K562 (cell line): Measurements from ENCODE around the gene ISG20. TPM values are rescaled to one million over a fixed set of nuclear protein-coding genes. Genes with fewer than 3 reads are reported as not detected.

Experiments used
- ATAC-seq: fragments of 200-7000 bp; cut with Tn5 transposase; 3 replicates; pipeline ENCODE4 v1.9.1; 2020; ENCODE audit warnings: moderate library complexity
- Bru-seq: library from RNA; stranded (reverse); fragments of 400-500 nt; gene quantifications from one replicate; lab custom pipeline; 2021; lab: Mats Ljungman, UMichigan
- BruChase-seq, 2 experiments: library from RNA; stranded (reverse); fragments of 400-500 nt; gene quantifications; one replicate each; lab custom pipeline; 2021; lab: Mats Ljungman, UMichigan
- BruUV-seq: library from RNA; stranded (reverse); fragments of 400-500 nt; replicated peaks from 2 replicates; lab custom pipeline; 2021; lab: Mats Ljungman, UMichigan
- CTCF ChIA-PET: fragments of 300-600 bp; formaldehyde crosslinking; extraction: SDS; loops from one replicate; lab custom pipeline; 2021; ENCODE audit warnings: low intra/inter-chr PET ratio; lab: Yijun Ruan, JAX
- POLR2A ChIA-PET: fragments of 300-600, 350-650 bp; sonication (Branson Sonifier 250); formaldehyde crosslinking; extraction: SDS; loops from one replicate; lab custom pipeline; 2021; ENCODE audit warnings: antibody characterized with exemption, inconsistent platforms; lab: Yijun Ruan, JAX
- DNase-seq, 4 experiments: peaks; one replicate each; pipeline versions ENCODE4 v3.0.0 to v3.0.0-alpha.2; 2011 to 2018; ENCODE audit warnings: low spot score in 3 of 4, mixed read lengths in 3 of 4; ENCODE audit errors: extremely low read depth in 1 of 4
- FAIRE-seq: peaks from 2 replicates; lab custom pipeline; 2011; peaks lifted over from hg19 to GRCh38; lab: Jason Lieb, UNC
- H2AFZ ChIP-seq: 2 replicates; pipeline ENCODE4 v1.6.0; 2011; ENCODE audit warnings: low read depth, low read length, control low read depth, inconsistent platforms
- H3K27ac ChIP-seq: fragments of 200-600 bp; 3 replicates; pipeline ENCODE4 v1.8.0; 2011; ENCODE audit warnings: low read depth, mild to moderate bottlenecking, control low read depth, inconsistent platforms, low read length, moderate library complexity, mixed read lengths; ENCODE audit errors: extremely low read depth
- H3K27me3 ChIP-seq, 2 experiments: fragments of 300-600 bp in 1 of 2; 2 replicates in 1 of 2; 3 replicates in 1 of 2; pipeline versions ENCODE4 v1.6.0 to v1.8.0; 2011; ENCODE audit warnings: inconsistent platforms in 2 of 2, low read length in 2 of 2, mild to moderate bottlenecking in 1 of 2, mixed read lengths in 1 of 2, moderate library complexity in 1 of 2; ENCODE audit not compliant: control insufficient read depth in 2 of 2, insufficient read depth in 2 of 2
- H3K36me3 ChIP-seq: fragments of 300-600 bp; 3 replicates; pipeline ENCODE4 v1.8.0; 2011; ENCODE audit warnings: mild to moderate bottlenecking, low read length, inconsistent platforms; ENCODE audit not compliant: control insufficient read depth, insufficient read depth
- H3K4me1 ChIP-seq, 2 experiments: fragments of 200-600 bp in 1 of 2; replicated peaks in 1 of 2; 2 replicates in 1 of 2; 3 replicates in 1 of 2; pipeline versions ENCODE4 v1.5.1 to v1.8.0; 2011; ENCODE audit warnings: inconsistent platforms in 2 of 2, low read length in 2 of 2, mild to moderate bottlenecking in 1 of 2, mixed read lengths in 1 of 2, moderate library complexity in 1 of 2; ENCODE audit not compliant: control insufficient read depth in 2 of 2, insufficient read depth in 2 of 2
- H3K4me2 ChIP-seq: 2 replicates; pipeline ENCODE4 v1.6.1; 2011; ENCODE audit warnings: low read length, control low read depth, inconsistent platforms, mixed read lengths; ENCODE audit not compliant: insufficient read depth
- H3K4me3 ChIP-seq: fragments of 200-600 bp; sonication (generic), shearing (Covaris generic); 2 replicates; pipeline ENCODE4 v1.5.1; 2016; ENCODE audit warnings: control low read depth, inconsistent platforms
- H3K79me2 ChIP-seq: fragments of 200-600 bp; 3 replicates; pipeline ENCODE4 v1.8.0; 2011; ENCODE audit warnings: low read length, inconsistent platforms; ENCODE audit not compliant: control insufficient read depth, insufficient read depth
- H3K9ac ChIP-seq, 2 experiments: 2 replicates each; pipeline versions ENCODE4 v1.6.0 to v1.6.1; 2011; ENCODE audit warnings: low read depth in 2 of 2, low read length in 2 of 2, control low read depth in 1 of 2, inconsistent platforms in 1 of 2, mild to moderate bottlenecking in 1 of 2, mixed read lengths in 1 of 2; ENCODE audit not compliant: insufficient read depth in 1 of 2
- H3K9me1 ChIP-seq: one replicate; pipeline ENCODE4 v1.6.0; 2011; ENCODE audit warnings: inconsistent platforms, mild to moderate bottlenecking, low read length, moderate library complexity; ENCODE audit not compliant: control insufficient read depth, insufficient read depth
- H3K9me3 ChIP-seq: replicated peaks from 2 replicates; pipeline ENCODE4 v1.5.1; 2011; ENCODE audit warnings: low read depth, low read length, inconsistent platforms; ENCODE audit not compliant: control insufficient read depth, insufficient read depth
- H4K20me1 ChIP-seq: replicated peaks from 2 replicates; pipeline ENCODE4 v1.6.1; 2011; ENCODE audit warnings: low read length, inconsistent platforms, mixed read lengths; ENCODE audit not compliant: control insufficient read depth, insufficient read depth
- BCL6 ChIP-seq: fragments of 250-450 bp; sonication (Bioruptor Pico); IDR thresholded peaks from 2 replicates; pipeline ENCODE4 v1.4.0; 2020
- BMI1 ChIP-seq: fragments of 150-350 bp; IDR thresholded peaks from 2 replicates; pipeline ENCODE4 v1.6.1; 2014; ENCODE audit warnings: low read length
- CEBPZ ChIP-seq: fragments of 150-350 bp; IDR thresholded peaks from 2 replicates; pipeline ENCODE4 v1.6.1; 2014; ENCODE audit warnings: low read depth, mild to moderate bottlenecking, low read length, borderline replicate concordance
- ELK1 ChIP-seq: sonication (generic); formaldehyde crosslinking; IDR thresholded peaks from 2 replicates; pipeline ENCODE4 v1.8.1; 2022; ENCODE audit warnings: missing genetic modification reagents
- IRF9 ChIP-seq: fragments of 450-650 bp; IDR thresholded peaks from 2 replicates; pipeline ENCODE4 v1.6.1; 2016; ENCODE audit warnings: missing biosample characterization, missing genetic modification characterization
- MYNN ChIP-seq, 2 experiments: sonication (generic); formaldehyde crosslinking in 1 of 2; IDR thresholded peaks; 2 replicates each; pipeline versions ENCODE4 v1.5.0 to v1.6.1; 2016 to 2020; ENCODE audit warnings: antibody characterized with exemption in 1 of 2, missing genetic modification reagents in 1 of 2
- NBN ChIP-seq: fragments of 450-650 bp; IDR thresholded peaks from 2 replicates; pipeline ENCODE4 v1.6.1; 2016; ENCODE audit warnings: low read depth, mild to moderate bottlenecking
- SMARCA4 ChIP-seq: fragments of 450-650 bp; IDR thresholded peaks from 2 replicates; pipeline ENCODE4 v1.6.1; 2016
- SRF ChIP-seq, 2 experiments: fragments of 250-450, 450-650 bp in 1 of 2; sonication (Bioruptor Pico) in 1 of 2; sonication (generic) in 1 of 2; formaldehyde crosslinking; IDR thresholded peaks; 2 replicates each; pipeline versions ENCODE4 v1.5.0 to v1.5.1; 2020 to 2022; ENCODE audit warnings: mild to moderate bottlenecking in 1 of 2, missing genetic modification reagents in 1 of 2
- SRSF7 ChIP-seq: fragments of 200-400 bp; formaldehyde crosslinking; optimal IDR thresholded peaks from 2 replicates; pipeline ENCODE3; 2017; ENCODE audit warnings: mild to moderate bottlenecking, low read depth, low read length
- WGBS: fragments of 100-300 bp; shearing (Covaris generic); methylation state at CpG from one replicate; pipeline ENCODE4 v1.1.6; 2016; ENCODE audit warnings: low coverage, mixed read lengths; ENCODE audit not compliant: insufficient coverage; ENCODE audit errors: missing lambda C conversion rate; 5-methylcytosine and 5-hydroxymethylcytosine counted together
- in situ Hi-C: fragments of 300-500 bp; cut with MboI; formaldehyde crosslinking; loops from 4 replicates; pipeline ENCODE4 v1.15.0; 2018; ENCODE audit warnings: inconsistent platforms, mixed read lengths
- intact Hi-C: fragments of 100-400 bp; cut with micrococcal nuclease; formaldehyde crosslinking; loops from 2 replicates; pipeline ENCODE4 v1.14.2; 2022
- long read RNA-seq, 3 experiments: library from polyadenylated mRNA in 2 of 3; library from RNA in 1 of 3; unstranded in 2 of 3; stranded (forward) in 1 of 3; transcript quantifications; one replicate each; pipeline ENCODE4 v2.0.0, GENCODE V29; 2019 to 2022
- polyA minus RNA-seq, 3 experiments: library from RNA; depleted of rRNA, polyadenylated mRNA; stranded (reverse); fragments of >200 nt; gene quantifications; 2 replicates each; pipeline ENCODE4 v1.2.3, GENCODE V29; 2011
- polyA plus RNA-seq, 8 experiments: library from polyadenylated mRNA; depleted of rRNA in 4 of 8; stranded (reverse) in 5 of 8; unstranded in 3 of 8; fragments of >200 nt; fragmentation: Nextera tagmentation in 2 of 8; fragmentation: Illumina TruSeq in 1 of 8; extraction: Ambion mirVana in 2 of 8; extraction: Trizol in 1 of 8; gene quantifications; 2 replicates each; pipeline versions ENCODE4 v1.2.1 to v1.2.3, GENCODE V29; 2011 to 2014; ENCODE audit warnings: inconsistent platforms in 1 of 8, missing spikeins in 1 of 8
- total RNA-seq, 7 experiments: library from RNA; depleted of rRNA in 6 of 7; stranded (reverse); fragments of >200 nt in 6 of 7; fragmentation: Illumina TruSeq in 2 of 7; extraction: Trizol in 2 of 7; gene quantifications; 2 replicates each; pipeline versions ENCODE4 v1.2.1 to v1.2.3, GENCODE V29; 2011 to 2021; ENCODE audit warnings: low replicate concordance in 1 of 7

The ISG20 gene
- 1.2 and 4.5 TPM in 2 replicates for total RNA-seq (2011; cell fraction: chromatin; rRNA removed; ENCODE audit: low replicate concordance)
- 2.2 and 2.7 TPM in 2 replicates for total RNA-seq (2011; cell fraction: nucleolus; rRNA removed)
- 2.3 and 3.1 TPM in 2 replicates for total RNA-seq (2011; cell fraction: nucleoplasm; rRNA removed)
- total RNA-seq (2014; rRNA removed) = 1.3 and 2.4 TPM in 2 replicates
- 0.16 and 0.36 TPM in 2 replicates for total RNA-seq (2014; rRNA removed; fragmentation: Illumina TruSeq; extraction: Trizol)
- 0.65 and 1.1 TPM in 2 replicates for total RNA-seq (2015; rRNA removed; fragmentation: Illumina TruSeq; extraction: Trizol)
- 1.9 TPM in 2 replicates for total RNA-seq (2021)
- 0.43 and 1.0 TPM in 2 replicates for polyA plus RNA-seq (2011; rRNA removed)
- polyA plus RNA-seq (2011; cell fraction: cytosol; rRNA removed) = 0.35 and 1.8 TPM in 2 replicates
- polyA plus RNA-seq (2011; cell fraction: nucleus; rRNA removed) = 0.76 and 1.9 TPM in 2 replicates
- polyA plus RNA-seq (2012) = 1.4 and 4.0 TPM in 2 replicates
- polyA plus RNA-seq (2014; fragmentation: Illumina TruSeq; extraction: Trizol) = 0.06 and 0.32 TPM in 2 replicates
- under 1 TPM; 0.70 to 1.00 TPM for polyA plus RNA-seq (2014; fragmentation: Nextera tagmentation; extraction: Ambion mirVana)
- 1.7 and 2.1 TPM in 2 replicates for polyA plus RNA-seq (2014; rRNA removed)
- 0.11 and 0.30 TPM in 2 replicates for polyA minus RNA-seq (2011; rRNA and poly(A)+ RNA removed)
- not detected in 2 replicates for polyA minus RNA-seq (2011; cell fraction: cytosol; rRNA and poly(A)+ RNA removed)
- 0.67 and 1.5 TPM in 2 replicates for polyA minus RNA-seq (2011; cell fraction: nucleus; rRNA and poly(A)+ RNA removed)
- Bru-seq, nascent RNA = percentile 51 among the genes with signal in this experiment
- BruChase-seq, experiment 1, labeled RNA remaining after a 2-hour chase = percentile 45 among the genes with signal in this experiment
- BruChase-seq, experiment 2, labeled RNA remaining after a 6-hour chase = percentile 43 among the genes with signal in this experiment
- long read RNA-seq, experiment 1, partial matches to known transcripts = 0 of 3 reads
- long read RNA-seq, experiment 1, other reads (novel, unspliced or antisense) = 1 of 3 reads
- long read RNA-seq, experiment 2 = 0 reads
- long read RNA-seq, experiment 3 = 0 reads

- peak; percentile 96 for ATAC-seq
- H3K4me3 ChIP-seq = peak within 1 kb of the TSS; percentile 14
- ChIA-PET CTCF (interaction anchor here (1.0 kb wide), 1 partner anchor 162 kb away, joined by 4 read pairs; no protein-coding TSS in a partner anchor), POLR2A (interaction anchor here (0.6 to 1.8 kb wide), 10 partner anchors 10 to 909 kb away, joined by 3 to 10 read pairs (median 4); no protein-coding TSS in a partner anchor)
- peaks cover 14% of the 10 kb centered on the region; the same call in 2 of the 3 replicates for H3K36me3 ChIP-seq
- 6% methylated on average over 26 of the region's 27 CpGs for WGBS
- H3K4me1 ChIP-seq = peaks cover 16 to 17% of the 10 kb centered on the region in 2 experiments; a peak in 4 of 5 replicates
- in situ Hi-C loops (no loop called here), intact Hi-C loops (loop anchor here (1.0 kb wide), 1 partner anchor 26 kb away; no protein-coding TSS in a partner anchor)
- H3K4me2 ChIP-seq = peak within 1 kb of the TSS; percentile 54
- no peaks in the 10 kb centered on the region for H3K9me3 ChIP-seq
- DNase-seq = peak; percentile 91 to 95 (median 93)
- peak within 1 kb of the TSS; percentile 60 to 87 for H3K9ac ChIP-seq
- H3K27ac ChIP-seq = peak within 1 kb of the TSS; percentile 76
- H2AFZ ChIP-seq = peak within 1 kb of the TSS; percentile 71
- no peaks in the 10 kb centered on the region for H3K9me1 ChIP-seq
- BruUV-seq = no TSS peak
- H3K27me3 ChIP-seq = no peaks in the 10 kb centered on the region
- peak; percentile 98 for FAIRE-seq
- 0 out of 2 replicates have a peak, but pooled peaks cover 2% of the 10 kb centered on the region for H4K20me1 ChIP-seq
- no peaks in the 10 kb centered on the region for H3K79me2 ChIP-seq
- TF ChIP-seq BMI1 (no peak), MYNN (IDR thresholded peaks at IDR 0.05) (peak; percentile 89), MYNN (CRISPR knock-in tag; IDR thresholded peaks at IDR 0.05) (no peak), SMARCA4 (peak; percentile 91), SRSF7 (no peak), NBN (peak; percentile 91), CEBPZ (no peak), ELK1 (CRISPR knock-in tag) (no peak), IRF9 (tag) (peak; percentile 80), SRF (CRISPR knock-in tag; IDR thresholded peaks at IDR 0.05) (0 out of 4 replicates have a peak, but pooled peaks of 1 of the 2 experiments have one; percentile 50), BCL6 (CRISPR knock-in tag) (no peak)
Measured at GRCh38 chr15:88638626-88639372, at the start of gene ISG20. Gene ISG20 (plus strand): TSS chr15:88639016. CDS start chr15:88639367, 351 bp downstream.
